Mesenchymal stem cell (in vitro differentiated cells and primary cell): Measurements from ENCODE around the gene AFM.

Source experiments
- DNase-seq: peaks from one replicate; pipeline ENCODE4 v3.0.0-alpha.2; 2013
- H2AFZ ChIP-seq: one replicate; pipeline ENCODE4 v1.6.1; 2013; ENCODE audit warnings: low read depth, mild to moderate bottlenecking, control low read depth, inconsistent platforms, low read length, moderate library complexity
- H2AK5ac ChIP-seq: 2 replicates; pipeline ENCODE4 v1.6.1; 2013; ENCODE audit warnings: low read length, moderate library complexity, mild to moderate bottlenecking, inconsistent platforms; ENCODE audit not compliant: severe bottlenecking
- H2BK120ac ChIP-seq: one replicate; pipeline ENCODE4 v1.6.1; 2013; ENCODE audit warnings: low read depth, mild to moderate bottlenecking, inconsistent platforms, low read length, moderate library complexity
- H2BK12ac ChIP-seq, 2 experiments: one replicate each; pipeline ENCODE4 v1.6.1; 2013; ENCODE audit warnings: inconsistent platforms in 2 of 2, low read length in 2 of 2, mild to moderate bottlenecking in 2 of 2, moderate library complexity in 2 of 2, control low read depth in 1 of 2
- H2BK15ac ChIP-seq: one replicate; pipeline ENCODE4 v1.6.1; 2013; ENCODE audit warnings: mild to moderate bottlenecking, low read depth, inconsistent platforms; ENCODE audit not compliant: poor library complexity, severe bottlenecking
- H2BK5ac ChIP-seq: 2 replicates; pipeline ENCODE4 v1.6.1; 2013; ENCODE audit warnings: low read depth, mild to moderate bottlenecking, low read length, control low read depth, inconsistent platforms; ENCODE audit not compliant: poor library complexity, severe bottlenecking
- H3K14ac ChIP-seq, 2 experiments: one replicate each; pipeline ENCODE4 v1.6.1; 2013; ENCODE audit warnings: inconsistent platforms in 2 of 2, low read length in 2 of 2, control low read depth in 1 of 2, mild to moderate bottlenecking in 1 of 2, moderate library complexity in 1 of 2
- H3K18ac ChIP-seq, 2 experiments: one replicate each; pipeline ENCODE4 v1.6.1; 2013; ENCODE audit warnings: inconsistent platforms in 2 of 2, low read length in 2 of 2, control low read depth in 1 of 2, low read depth in 1 of 2, mild to moderate bottlenecking in 1 of 2
- H3K23ac ChIP-seq, 2 experiments: one replicate each; pipeline ENCODE4 v1.6.1; 2013; ENCODE audit warnings: inconsistent platforms in 2 of 2, low read length in 2 of 2, mild to moderate bottlenecking in 2 of 2, moderate library complexity in 2 of 2, control low read depth in 1 of 2
- H3K27ac ChIP-seq: 2 replicates; pipeline ENCODE4 v1.5.1; 2013; ENCODE audit warnings: mild to moderate bottlenecking, moderate library complexity, low read length, control low read depth, inconsistent platforms; ENCODE audit not compliant: poor library complexity, severe bottlenecking
- H3K27me3 ChIP-seq, 2 experiments: 2 replicates each; pipeline versions ENCODE4 v1.6.1 to v1.7.0; 2013; ENCODE audit warnings: low read length in 2 of 2, mild to moderate bottlenecking in 2 of 2, moderate library complexity in 2 of 2, control low read depth in 1 of 2, inconsistent platforms in 1 of 2; ENCODE audit not compliant: control insufficient read depth in 1 of 2, insufficient read depth in 1 of 2
- H3K36me3 ChIP-seq, 2 experiments: 2 replicates each; pipeline versions ENCODE4 v1.6.1 to v1.7.0; 2013; ENCODE audit warnings: low read length in 2 of 2, control low read depth in 1 of 2, inconsistent platforms in 1 of 2, low read depth in 1 of 2, mild to moderate bottlenecking in 1 of 2; ENCODE audit not compliant: insufficient read depth in 2 of 2, control insufficient read depth in 1 of 2
- H3K4ac ChIP-seq, 2 experiments: one replicate each; pipeline ENCODE4 v1.6.1; 2013; ENCODE audit warnings: inconsistent platforms in 2 of 2, low read length in 2 of 2, mild to moderate bottlenecking in 2 of 2, moderate library complexity in 2 of 2, control low read depth in 1 of 2, low read depth in 1 of 2
- H3K4me1 ChIP-seq: 2 replicates; pipeline ENCODE4 v1.6.1; 2013; ENCODE audit warnings: low read depth, low read length, control low read depth; ENCODE audit not compliant: control insufficient read depth, insufficient read depth
- H3K4me2 ChIP-seq: 2 replicates; pipeline ENCODE4 v1.6.1; 2013; ENCODE audit warnings: low read length, mild to moderate bottlenecking, inconsistent platforms; ENCODE audit not compliant: poor library complexity, severe bottlenecking
- H3K4me3 ChIP-seq, 2 experiments: 2 replicates each; pipeline versions ENCODE4 v1.5.1 to v1.7.0; 2013; ENCODE audit warnings: low read length in 2 of 2, mild to moderate bottlenecking in 2 of 2, control low read depth in 1 of 2, low read depth in 1 of 2; ENCODE audit not compliant: insufficient read depth in 1 of 2
- H3K79me1 ChIP-seq: replicated peaks from 2 replicates; pipeline ENCODE4 v1.6.1; 2013; ENCODE audit warnings: mild to moderate bottlenecking, control low read depth, low read length, inconsistent platforms; ENCODE audit not compliant: poor library complexity, severe bottlenecking
- H3K9ac ChIP-seq: 2 replicates; pipeline ENCODE4 v1.7.0; 2013; ENCODE audit warnings: mild to moderate bottlenecking, low read length, moderate library complexity
- H3K9me3 ChIP-seq: 2 replicates; pipeline ENCODE4 v1.7.0; 2013; ENCODE audit warnings: mild to moderate bottlenecking, low read length; ENCODE audit not compliant: control insufficient read depth
- H4K8ac ChIP-seq: one replicate; pipeline ENCODE4 v1.6.1; 2013; ENCODE audit warnings: inconsistent platforms, mild to moderate bottlenecking, low read length, moderate library complexity
- H4K91ac ChIP-seq: one replicate; pipeline ENCODE4 v1.6.1; 2013; ENCODE audit warnings: mild to moderate bottlenecking, low read length, inconsistent platforms
- WGBS: methylation state at CpG from one replicate; pipeline ENCODE4 v1.1.7; 2013; ENCODE audit warnings: mixed read lengths; 5-methylcytosine and 5-hydroxymethylcytosine counted together

The AFM gene

DNA sequence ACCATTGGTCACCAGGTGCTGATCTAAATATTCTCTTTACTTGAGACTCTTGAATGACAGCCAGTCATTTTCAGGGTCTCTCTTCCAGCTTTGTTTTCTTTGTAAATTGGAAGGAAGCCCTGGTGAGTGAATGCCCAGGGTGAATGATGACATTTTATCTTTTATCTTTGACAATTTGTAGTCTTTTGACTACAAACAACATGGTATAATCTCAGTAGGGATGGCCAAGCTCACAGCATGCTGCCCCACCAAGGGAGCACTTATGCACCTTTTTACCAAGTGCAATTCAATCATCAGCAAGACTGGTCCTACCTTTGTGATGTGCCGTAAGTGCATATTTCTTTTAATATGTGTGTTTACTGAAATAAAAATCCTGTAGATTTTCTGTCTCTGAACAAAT is 5.7 kb downstream of the AFM start:
- Histone ChIP-seq H3K79me1 (no peaks in the 10 kb centered on the region), H3K18ac (no peak overlapping the region), H3K4me3 (no peak overlapping the region), H3K4me2 (no peak overlapping the region), H2BK120ac (no peak overlapping the region), H3K4ac (no peak overlapping the region), H3K27ac (no peak overlapping the region), H3K9me3 (no peaks in the 10 kb centered on the region), H2AK5ac (no peak overlapping the region), H4K91ac (no peak overlapping the region), H3K14ac (no peak overlapping the region), H2BK12ac (no peak overlapping the region), H3K36me3 (no peaks in the 10 kb centered on the region), H2BK5ac (no peak overlapping the region), H4K8ac (no peak overlapping the region), H3K27me3 (peaks cover 0 to 4% of the 10 kb centered on the region in 2 experiments), H3K23ac (no peak overlapping the region), H3K9ac (no peak overlapping the region), H2AFZ (no peak overlapping the region), H2BK15ac (no peak overlapping the region), H3K4me1 (no peaks in the 10 kb centered on the region)
- no CpG with 5 or more reads among the region's 1 CpG for WGBS
- no peak for DNase-seq

- 63% methylated on average over 3 of the region's 4 CpGs for WGBS
- peak; percentile 46 for DNase-seq
- H3K4me1 ChIP-seq = no peaks in the 10 kb centered on the region
- no peak overlapping the region for H2AK5ac ChIP-seq
- peak overlapping the region; percentile 88 for H3K9ac ChIP-seq
- no peak overlapping the region for H2BK5ac ChIP-seq
- no peak overlapping the region for H3K23ac ChIP-seq
- H3K4ac ChIP-seq = no peak overlapping the region
- H2BK15ac ChIP-seq = no peak overlapping the region
- no peak overlapping the region for H2AFZ ChIP-seq
- no peaks in the 10 kb centered on the region for H3K9me3 ChIP-seq
- H3K27ac ChIP-seq = no peak overlapping the region
- no peaks in the 10 kb centered on the region for H3K27me3 ChIP-seq
- H2BK12ac ChIP-seq = no peak overlapping the region
- H3K36me3 ChIP-seq = no peaks in the 10 kb centered on the region
- H3K14ac ChIP-seq = no peak overlapping the region
- H4K8ac ChIP-seq = no peak overlapping the region
- H4K91ac ChIP-seq = no peak overlapping the region
- H3K18ac ChIP-seq = no peak overlapping the region
- H3K4me2 ChIP-seq = no peak overlapping the region
- no peaks in the 10 kb centered on the region for H3K79me1 ChIP-seq
- no peak overlapping the region for H2BK120ac ChIP-seq
- H3K4me3 ChIP-seq = peak overlapping the region in 1 of 2 experiments; percentile 64
Measured at GRCh38 chr4:73499996-73500765, 18.6 kb downstream of the AFM start.

DNA sequence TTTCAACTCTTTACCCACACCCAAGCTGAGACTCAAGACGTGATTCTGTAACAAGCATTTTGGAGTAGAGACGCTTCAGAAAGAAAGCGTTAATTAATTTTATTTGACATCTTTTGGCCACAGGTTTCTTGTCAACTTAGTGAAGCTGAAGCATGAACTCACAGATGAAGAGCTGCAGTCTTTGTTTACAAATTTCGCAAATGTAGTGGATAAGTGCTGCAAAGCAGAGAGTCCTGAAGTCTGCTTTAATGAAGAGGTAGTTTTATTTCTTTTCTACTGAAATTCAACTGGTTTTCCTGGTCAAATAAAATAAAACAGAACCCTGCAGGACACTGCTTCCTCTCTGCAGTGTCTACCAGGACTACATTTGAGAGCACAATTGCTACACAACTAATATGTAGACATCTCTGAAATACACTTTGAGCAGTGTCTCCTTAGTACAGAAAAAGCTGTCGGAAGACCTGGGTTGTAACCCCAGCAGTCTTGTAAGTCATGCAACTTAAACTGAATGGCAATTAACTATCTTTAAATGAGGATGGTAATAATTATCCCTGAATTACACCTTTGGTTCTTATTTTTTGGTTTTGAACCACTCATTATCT is 20.2 kb downstream of the AFM start:
- WGBS = 41% methylated on average over 4 of the region's 5 CpGs
- Histone ChIP-seq H3K27me3 (no peaks in the 10 kb centered on the region), H2AK5ac (no peak overlapping the region)

GRCh38 chr4:73505567-73505966 is 24.0 kb downstream of the AFM start:
- Histone ChIP-seq H2BK12ac (no peak overlapping the region), H3K18ac (no peak overlapping the region)

More for the DNA sequence above, 20.2 kb downstream of the AFM start:
- no peaks in the 10 kb centered on the region for H3K9me3 ChIP-seq
- no peak overlapping the region for H3K4me3 ChIP-seq
- no peak overlapping the region for H3K4me2 ChIP-seq
- no peak overlapping the region for H3K18ac ChIP-seq
- no peak overlapping the region for H4K8ac ChIP-seq
- no peak overlapping the region for H3K14ac ChIP-seq
- no peak overlapping the region for H2BK15ac ChIP-seq
- no peak overlapping the region for H2BK12ac ChIP-seq
- H3K9ac ChIP-seq = no peak overlapping the region
- H3K23ac ChIP-seq = no peak overlapping the region
- H2AFZ ChIP-seq = no peak overlapping the region
- no peaks in the 10 kb centered on the region for H3K4me1 ChIP-seq
- H2BK5ac ChIP-seq = no peak overlapping the region
- H3K36me3 ChIP-seq = no peaks in the 10 kb centered on the region
- no peak overlapping the region for H2BK120ac ChIP-seq
- H3K4ac ChIP-seq = no peak overlapping the region
- no peak overlapping the region for H4K91ac ChIP-seq
- no peaks in the 10 kb centered on the region for H3K79me1 ChIP-seq
- DNase-seq = peak; percentile 52
- no peak overlapping the region for H3K27ac ChIP-seq

More at GRCh38 chr4:73505567-73505966, 24.0 kb downstream of the AFM start:
- Histone ChIP-seq H3K79me1 (no peaks in the 10 kb centered on the region), H3K4me1 (no peaks in the 10 kb centered on the region), H3K4me2 (no peak overlapping the region), H2AFZ (no peak overlapping the region), H2BK5ac (no peak overlapping the region), H3K27ac (no peak overlapping the region), H3K23ac (no peak overlapping the region), H4K8ac (no peak overlapping the region), H3K9me3 (no peaks in the 10 kb centered on the region), H2BK15ac (no peak overlapping the region), H4K91ac (no peak overlapping the region), H3K36me3 (no peaks in the 10 kb centered on the region), H2AK5ac (no peak overlapping the region), H2BK120ac (no peak overlapping the region), H3K27me3 (no peaks in the 10 kb centered on the region), H3K4ac (no peak overlapping the region), H3K14ac (no peak overlapping the region), H3K4me3 (no peak overlapping the region), H3K9ac (no peak overlapping the region)
- no peak for DNase-seq
- no CpG with 5 or more reads among the region's 2 CpGs for WGBS
